ENCODE data around the gene OAF.

Gene OAF

GRCh38 chr11:120215634-120216033 lies 4.8 kb downstream of the OAF start:
- Histone ChIP-seq H3K4me1 (ENCODE audit: control insufficient read depth, insufficient read depth, low read length) (peaks cover 6% of the 10 kb centered on the region), H3K9me3 (ENCODE audit: control insufficient read depth, insufficient read depth, low read length) (no peaks in the 10 kb centered on the region), H3K36me3 (ENCODE audit: control insufficient read depth, insufficient read depth, low read length) (no peaks in the 10 kb centered on the region), H3K27me3 (ENCODE audit: control insufficient read depth, insufficient read depth, low read length) (peaks cover 52% of the 10 kb centered on the region), H3K4me3 (ENCODE audit: low read length) (no peak overlapping the region), H3K27ac (ENCODE audit: low read length) (no peak overlapping the region)
- WGBS (ENCODE audit: insufficient coverage, insufficient read length) = no CpG with 5 or more reads among the region's 5 CpGs
- no peak for DNase-seq (ENCODE audit: low read depth, low spot score)

- DNase-seq (ENCODE audit: low read depth, low spot score) = no peak
- Histone ChIP-seq H3K36me3 (ENCODE audit: control insufficient read depth, insufficient read depth, low read length) (no peaks in the 10 kb centered on the region), H3K27ac (ENCODE audit: low read length) (no peak overlapping the region), H3K9me3 (ENCODE audit: control insufficient read depth, insufficient read depth, low read length) (no peaks in the 10 kb centered on the region), H3K27me3 (ENCODE audit: control insufficient read depth, insufficient read depth, low read length) (peaks cover 48% of the 10 kb centered on the region), H3K4me3 (ENCODE audit: low read length) (no peak overlapping the region), H3K4me1 (ENCODE audit: control insufficient read depth, insufficient read depth, low read length) (peaks cover 6% of the 10 kb centered on the region)
- WGBS (ENCODE audit: insufficient coverage, insufficient read length) = no CpG with 5 or more reads among the region's 8 CpGs
Observed at GRCh38 chr11:120216426-120217102, 5.7 kb downstream of the OAF start.

- DNase-seq (ENCODE audit: low read depth, low spot score) = no peak
- H3K27me3 ChIP-seq (ENCODE audit: control insufficient read depth, insufficient read depth, low read length) = peaks cover 39% of the 10 kb centered on the region
- H3K4me1 ChIP-seq (ENCODE audit: control insufficient read depth, insufficient read depth, low read length) = peaks cover 6% of the 10 kb centered on the region
- no peak overlapping the region for H3K4me3 ChIP-seq (ENCODE audit: low read length)
- no peaks in the 10 kb centered on the region for H3K9me3 ChIP-seq (ENCODE audit: control insufficient read depth, insufficient read depth, low read length)
- WGBS (ENCODE audit: insufficient coverage, insufficient read length) = no CpG with 5 or more reads among the region's 12 CpGs
- H3K27ac ChIP-seq (ENCODE audit: low read length) = no peak overlapping the region
- H3K36me3 ChIP-seq (ENCODE audit: control insufficient read depth, insufficient read depth, low read length) = no peaks in the 10 kb centered on the region
Observed at GRCh38 chr11:120217526-120217925, 6.7 kb downstream of the OAF start.

DNA sequence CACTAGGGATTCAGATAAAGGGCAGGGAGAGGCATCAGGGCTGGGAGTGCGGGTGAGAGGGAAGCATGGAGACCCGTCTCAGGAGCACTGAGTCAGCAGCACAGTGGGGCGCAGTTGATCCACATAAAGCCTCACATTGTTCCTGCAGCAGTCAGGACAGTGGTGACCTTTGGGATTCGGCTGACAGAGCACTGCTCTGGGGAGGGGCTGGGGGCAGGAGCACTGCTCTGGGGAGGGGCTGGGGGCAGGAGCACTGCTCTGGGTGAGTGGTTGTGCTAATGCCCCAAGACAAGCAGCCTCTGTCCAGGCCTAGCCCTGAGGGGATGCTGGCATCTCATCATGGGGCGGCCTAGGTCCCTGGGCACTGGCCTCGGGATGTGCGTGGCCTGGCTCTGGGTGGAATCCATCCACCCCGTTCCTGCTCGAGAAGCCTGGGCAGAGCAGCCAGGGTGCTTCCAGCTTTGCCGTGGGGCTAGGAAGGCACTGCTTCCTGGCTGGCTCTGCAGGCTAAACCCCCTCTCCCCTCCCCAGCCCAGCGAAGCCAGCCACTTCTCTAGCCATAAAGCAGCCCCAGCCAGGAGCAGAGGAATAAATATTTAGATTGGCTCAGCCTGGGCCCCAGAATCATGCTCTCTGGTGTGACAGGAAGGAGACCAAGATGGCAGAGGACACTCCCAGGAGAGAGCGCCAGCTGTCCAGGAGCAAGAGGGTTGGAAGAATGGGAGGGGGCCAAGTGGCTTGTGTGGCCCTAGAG lies 7.3 kb downstream of the OAF start:
- DNase-seq (ENCODE audit: low read depth, low spot score) = no peak
- H3K36me3 ChIP-seq (ENCODE audit: control insufficient read depth, insufficient read depth, low read length) = no peaks in the 10 kb centered on the region
- H3K27me3 ChIP-seq (ENCODE audit: control insufficient read depth, insufficient read depth, low read length) = peaks cover 33% of the 10 kb centered on the region
- H3K4me1 ChIP-seq (ENCODE audit: control insufficient read depth, insufficient read depth, low read length) = peaks cover 6% of the 10 kb centered on the region
- no peak overlapping the region for H3K4me3 ChIP-seq (ENCODE audit: low read length)
- no peaks in the 10 kb centered on the region for H3K9me3 ChIP-seq (ENCODE audit: control insufficient read depth, insufficient read depth, low read length)
- H3K27ac ChIP-seq (ENCODE audit: low read length) = no peak overlapping the region
- no CpG with 5 or more reads among the region's 12 CpGs for WGBS (ENCODE audit: insufficient coverage, insufficient read length)

- Histone ChIP-seq H3K9me3 (ENCODE audit: control insufficient read depth, insufficient read depth, low read length) (no peaks in the 10 kb centered on the region), H3K27ac (ENCODE audit: low read length) (no peak overlapping the region), H3K4me1 (ENCODE audit: control insufficient read depth, insufficient read depth, low read length) (peaks cover 6% of the 10 kb centered on the region), H3K27me3 (ENCODE audit: control insufficient read depth, insufficient read depth, low read length) (peaks cover 28% of the 10 kb centered on the region), H3K4me3 (ENCODE audit: low read length) (no peak overlapping the region), H3K36me3 (ENCODE audit: control insufficient read depth, insufficient read depth, low read length) (no peaks in the 10 kb centered on the region)
- DNase-seq (ENCODE audit: low read depth, low spot score) = no peak
- no CpG with 5 or more reads among the region's 10 CpGs for WGBS (ENCODE audit: insufficient coverage, insufficient read length)
Observed at GRCh38 chr11:120218695-120219033, 7.8 kb downstream of the OAF start.

GRCh38 chr11:120219232-120219937 lies 8.6 kb downstream of the OAF start:
- DNase-seq (ENCODE audit: low read depth, low spot score) = no peak
- Histone ChIP-seq H3K27ac (ENCODE audit: low read length) (no peak overlapping the region), H3K27me3 (ENCODE audit: control insufficient read depth, insufficient read depth, low read length) (peaks cover 20% of the 10 kb centered on the region), H3K4me3 (ENCODE audit: low read length) (no peak overlapping the region), H3K9me3 (ENCODE audit: control insufficient read depth, insufficient read depth, low read length) (no peaks in the 10 kb centered on the region), H3K4me1 (ENCODE audit: control insufficient read depth, insufficient read depth, low read length) (peaks cover 6% of the 10 kb centered on the region), H3K36me3 (ENCODE audit: control insufficient read depth, insufficient read depth, low read length) (no peaks in the 10 kb centered on the region)
- no CpG with 5 or more reads among the region's 13 CpGs for WGBS (ENCODE audit: insufficient coverage, insufficient read length)

- Histone ChIP-seq H3K9me3 (ENCODE audit: control insufficient read depth, insufficient read depth, low read length) (no peaks in the 10 kb centered on the region), H3K27me3 (ENCODE audit: control insufficient read depth, insufficient read depth, low read length) (peaks cover 15% of the 10 kb centered on the region; the same call in 1 of the 2 replicates), H3K4me1 (ENCODE audit: control insufficient read depth, insufficient read depth, low read length) (peaks cover 6% of the 10 kb centered on the region), H3K4me3 (ENCODE audit: low read length) (no peak overlapping the region), H3K36me3 (ENCODE audit: control insufficient read depth, insufficient read depth, low read length) (no peaks in the 10 kb centered on the region), H3K27ac (ENCODE audit: low read length) (no peak overlapping the region)
- no peak for DNase-seq (ENCODE audit: low read depth, low spot score)
- no CpG with 5 or more reads among the region's 9 CpGs for WGBS (ENCODE audit: insufficient coverage, insufficient read length)
Observed at GRCh38 chr11:120219938-120220746, 9.3 kb downstream of the OAF start.

DNA sequence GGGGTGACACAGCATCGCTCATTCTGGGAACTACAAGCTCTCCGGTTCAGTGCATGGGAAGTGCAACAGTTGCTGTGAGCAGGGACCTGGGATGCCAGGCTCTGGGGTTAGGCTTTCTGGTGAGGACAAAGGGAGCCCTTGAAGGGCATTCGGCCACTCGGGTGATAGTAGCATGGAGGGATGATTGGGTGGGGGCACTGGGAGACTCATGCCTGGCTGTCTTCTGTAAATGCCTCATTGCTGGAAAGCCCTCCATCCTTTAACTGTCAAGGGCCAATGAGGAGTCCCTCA lies 9.9 kb downstream of the OAF start:
- Histone ChIP-seq H3K4me3 (ENCODE audit: low read length) (no peak overlapping the region), H3K27ac (ENCODE audit: low read length) (no peak overlapping the region), H3K36me3 (ENCODE audit: control insufficient read depth, insufficient read depth, low read length) (no peaks in the 10 kb centered on the region), H3K9me3 (ENCODE audit: control insufficient read depth, insufficient read depth, low read length) (no peaks in the 10 kb centered on the region), H3K27me3 (ENCODE audit: control insufficient read depth, insufficient read depth, low read length) (peaks cover 10% of the 10 kb centered on the region; the same call in 1 of the 2 replicates), H3K4me1 (ENCODE audit: control insufficient read depth, insufficient read depth, low read length) (peaks cover 6% of the 10 kb centered on the region)
- no peak for DNase-seq (ENCODE audit: low read depth, low spot score)
- no CpG with 5 or more reads among the region's 4 CpGs for WGBS (ENCODE audit: insufficient coverage, insufficient read length)

- Histone ChIP-seq H3K27ac (ENCODE audit: low read length) (no peak overlapping the region), H3K27me3 (ENCODE audit: control insufficient read depth, insufficient read depth, low read length) (peaks cover 5% of the 10 kb centered on the region; the same call in 1 of the 2 replicates), H3K4me3 (ENCODE audit: low read length) (no peak overlapping the region), H3K36me3 (ENCODE audit: control insufficient read depth, insufficient read depth, low read length) (no peaks in the 10 kb centered on the region), H3K4me1 (ENCODE audit: control insufficient read depth, insufficient read depth, low read length) (peaks cover 6% of the 10 kb centered on the region), H3K9me3 (ENCODE audit: control insufficient read depth, insufficient read depth, low read length) (no peaks in the 10 kb centered on the region)
- no CpG with 5 or more reads among the region's 1 CpG for WGBS (ENCODE audit: insufficient coverage, insufficient read length)
- no peak for DNase-seq (ENCODE audit: low read depth, low spot score)
Observed at GRCh38 chr11:120221115-120221752, 10.4 kb downstream of the OAF start.

GRCh38 chr11:120222916-120223315 lies 12.1 kb downstream of the OAF start:
- WGBS (ENCODE audit: insufficient coverage, insufficient read length) = no CpG with 5 or more reads among the region's 8 CpGs
- Histone ChIP-seq H3K4me3 (ENCODE audit: low read length) (no peak overlapping the region), H3K36me3 (ENCODE audit: control insufficient read depth, insufficient read depth, low read length) (no peaks in the 10 kb centered on the region), H3K4me1 (ENCODE audit: control insufficient read depth, insufficient read depth, low read length) (peaks cover 6% of the 10 kb centered on the region), H3K9me3 (ENCODE audit: control insufficient read depth, insufficient read depth, low read length) (no peaks in the 10 kb centered on the region), H3K27ac (ENCODE audit: low read length) (no peak overlapping the region), H3K27me3 (ENCODE audit: control insufficient read depth, insufficient read depth, low read length) (no peaks in the 10 kb centered on the region; the same call in 1 of the 2 replicates)
- no peak for DNase-seq (ENCODE audit: low read depth, low spot score)

Data from iPS DF 6.9 (cell line).